ENCODE measurements around the gene ZNF385B.

GRCh38 chr2:179857236-179857635, 4.2 kb downstream of the ZNF385B start:
- TF ChIP-seq EP300 (IDR thresholded peaks at IDR 0.05) (no peak), POLR2A (IDR thresholded peaks at IDR 0.05) (no peak), POLR2AphosphoS5 (IDR thresholded peaks at IDR 0.05) (no peak)
- TF ChIP-seq, protein P1, sequence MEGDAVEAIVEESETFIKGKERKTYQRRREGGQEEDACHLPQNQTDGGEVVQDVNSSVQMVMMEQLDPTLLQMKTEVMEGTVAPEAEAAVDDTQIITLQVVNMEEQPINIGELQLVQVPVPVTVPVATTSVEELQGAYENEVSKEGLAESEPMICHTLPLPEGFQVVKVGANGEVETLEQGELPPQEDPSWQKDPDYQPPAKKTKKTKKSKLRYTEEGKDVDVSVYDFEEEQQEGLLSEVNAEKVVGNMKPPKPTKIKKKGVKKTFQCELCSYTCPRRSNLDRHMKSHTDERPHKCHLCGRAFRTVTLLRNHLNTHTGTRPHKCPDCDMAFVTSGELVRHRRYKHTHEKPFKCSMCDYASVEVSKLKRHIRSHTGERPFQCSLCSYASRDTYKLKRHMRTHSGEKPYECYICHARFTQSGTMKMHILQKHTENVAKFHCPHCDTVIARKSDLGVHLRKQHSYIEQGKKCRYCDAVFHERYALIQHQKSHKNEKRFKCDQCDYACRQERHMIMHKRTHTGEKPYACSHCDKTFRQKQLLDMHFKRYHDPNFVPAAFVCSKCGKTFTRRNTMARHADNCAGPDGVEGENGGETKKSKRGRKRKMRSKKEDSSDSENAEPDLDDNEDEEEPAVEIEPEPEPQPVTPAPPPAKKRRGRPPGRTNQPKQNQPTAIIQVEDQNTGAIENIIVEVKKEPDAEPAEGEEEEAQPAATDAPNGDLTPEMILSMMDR (IDR thresholded peaks at IDR 0.05) = no peak
